ENCODE data around the gene FUT2. TPM values are rescaled to one million over a fixed set of nuclear protein-coding genes. Genes with fewer than 3 reads are reported as not detected.
"Not testable (repeated sequence)": the region's sequence is repeated elsewhere in the genome, so short reads cannot be mapped to it uniquely, and the experiment has no call there.

Gene FUT2
- total and polyA plus RNA-seq, 3 donors from 2014 or later = 0.12 to 0.47 (median 0.20) TPM

GRCh38 chr19:48713864-48714755 is 18.3 kb downstream of the FUT2 start:
- TF ChIP-seq POLR2A (IDR thresholded peaks at IDR 0.05) = no peak
- no peak for TF ChIP-seq CTCF (IDR thresholded peaks at IDR 0.05)
- peaks cover 45% of the 10 kb centered on the region for H3K4me1 ChIP-seq
- H3K36me3 ChIP-seq (ENCODE audit: low read depth, missing control alignments) = no peaks in the 10 kb centered on the region
- no peaks in the 10 kb centered on the region for H3K27me3 ChIP-seq
- WGBS, 2 donors = 0 to 1% methylated on average over 28 to 59 of the region's 67 CpGs
- no peaks in the 10 kb centered on the region for H3K9me3 ChIP-seq
- intact Hi-C loops (cut with DNase I; ENCODE audit: low total_unique reads) = no loop called here
- peak overlapping the region; percentile 50 to 65 for H3K4me3 ChIP-seq
- peak overlapping the region; percentile 81 to 85 for H3K27ac ChIP-seq
- peak; percentile 99 for DNase-seq

GRCh38 chr19:48714759-48715675 is 19.2 kb downstream of the FUT2 start:
- DNase-seq = no peak

GRCh38 chr19:48715681-48716171 is 20.0 kb downstream of the FUT2 start:
- Histone ChIP-seq H3K27me3 (no peaks in the 10 kb centered on the region), H3K27ac (peak overlapping the region; percentile 81 to 85), H3K4me1 (peaks cover 58% of the 10 kb centered on the region), H3K9me3 (no peaks in the 10 kb centered on the region), H3K36me3 (ENCODE audit: low read depth, missing control alignments) (no peaks in the 10 kb centered on the region), H3K4me3 (peak overlapping the region; percentile 26 to 65)
- intact Hi-C loops (cut with DNase I; ENCODE audit: low total_unique reads) = no loop called here
- TF ChIP-seq POLR2A (IDR thresholded peaks at IDR 0.05) (no peak), CTCF (IDR thresholded peaks at IDR 0.05) (no peak)
- 23 to 29% methylated on average over 13 to 16 of the region's 19 CpGs for WGBS, 2 donors
- DNase-seq = peak; percentile 51

More at GRCh38 chr19:48714759-48715675, 19.2 kb downstream of the FUT2 start:
- H3K36me3 ChIP-seq (ENCODE audit: low read depth, missing control alignments) = no peaks in the 10 kb centered on the region
- peak overlapping the region; percentile 81 to 85 for H3K27ac ChIP-seq
- TF ChIP-seq POLR2A (IDR thresholded peaks at IDR 0.05) = no peak
- no peak for TF ChIP-seq CTCF (IDR thresholded peaks at IDR 0.05)
- no peaks in the 10 kb centered on the region for H3K27me3 ChIP-seq
- H3K4me1 ChIP-seq = peaks cover 54% of the 10 kb centered on the region
- peak overlapping the region; percentile 50 to 65 for H3K4me3 ChIP-seq
- intact Hi-C loops (cut with DNase I; ENCODE audit: low total_unique reads) = no loop called here
- H3K9me3 ChIP-seq = no peaks in the 10 kb centered on the region
- WGBS, 2 donors = 20 to 23% methylated on average over 22 to 26 of the region's 26 CpGs

- Histone ChIP-seq H3K4me3 (peak overlapping the region in 1 of 2 donors; percentile 65), H3K27ac (peak overlapping the region; percentile 81 to 85), H3K27me3 (no peaks in the 10 kb centered on the region), H3K9me3 (no peaks in the 10 kb centered on the region), H3K36me3 (ENCODE audit: low read depth, missing control alignments) (no peaks in the 10 kb centered on the region), H3K4me1 (peaks cover 58% of the 10 kb centered on the region)
- peak; percentile 88 for DNase-seq
- TF ChIP-seq POLR2A (IDR thresholded peaks at IDR 0.05) (no peak), CTCF (IDR thresholded peaks at IDR 0.05) (no peak)
- WGBS, 2 donors = 25 to 37% methylated on average over 12 to 15 of the region's 24 CpGs
- intact Hi-C loops (cut with DNase I; ENCODE audit: low total_unique reads) = no loop called here
Measured at GRCh38 chr19:48716562-48717291, 21.0 kb downstream of the FUT2 start.

- H3K4me1 ChIP-seq = peaks cover 54% of the 10 kb centered on the region
- intact Hi-C loops (cut with DNase I; ENCODE audit: low total_unique reads) = not testable (repeated sequence)
Measured at GRCh38 chr19:48718106-48718505, 22.3 kb downstream of the FUT2 start.

More at GRCh38 chr19:48718106-48718505, 22.3 kb downstream of the FUT2 start:
- H3K36me3 ChIP-seq (ENCODE audit: low read depth, missing control alignments); H3K27me3 ChIP-seq; H3K9me3 ChIP-seq; H3K27ac ChIP-seq; DNase-seq; H3K4me3 ChIP-seq: not testable (repeated sequence)
- 94 to 95% methylated on average over 13 of the region's 13 CpGs for WGBS, 2 donors
